ENCODE measurements around the gene DHX38.

Gene DHX38

DNA sequence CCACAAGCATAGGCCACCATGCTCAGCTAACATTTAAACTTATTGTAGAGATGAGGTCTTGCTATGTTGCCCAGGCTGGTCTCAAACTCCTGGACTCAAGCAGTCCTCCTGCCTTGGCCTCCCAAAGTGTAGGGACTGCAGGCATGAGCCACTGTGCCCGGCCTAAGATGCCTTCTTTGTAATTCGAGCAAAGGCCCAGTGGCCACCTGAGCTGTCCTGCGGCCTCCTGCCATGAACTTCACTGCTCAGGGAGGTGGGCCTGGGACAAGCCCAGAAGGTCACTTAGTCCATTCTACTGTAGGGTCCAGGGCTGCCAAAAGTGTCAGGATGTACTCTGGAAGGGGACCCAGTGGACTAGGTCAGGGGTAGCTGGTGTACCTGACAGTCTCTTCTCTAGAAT is 30.5 kb downstream of the DHX38 start:
- H3K27ac ChIP-seq, result no peak overlapping the region
- no peaks in the 10 kb centered on the region for H3K4me1 ChIP-seq
- H3K9ac ChIP-seq, result no peak overlapping the region
- H3K4me2 ChIP-seq (ENCODE audit: low read length), result no peak overlapping the region
- no peaks in the 10 kb centered on the region for H3K36me3 ChIP-seq (ENCODE audit: control insufficient read depth, insufficient read depth, low read length)
- no peaks in the 10 kb centered on the region for H3K27me3 ChIP-seq (ENCODE audit: control insufficient read depth, insufficient read depth, low read length)
- H3K9me3 ChIP-seq (ENCODE audit: control insufficient read depth, low read length), result no peaks in the 10 kb centered on the region
- no peak overlapping the region for H2AFZ ChIP-seq
- TF ChIP-seq, protein P1, sequence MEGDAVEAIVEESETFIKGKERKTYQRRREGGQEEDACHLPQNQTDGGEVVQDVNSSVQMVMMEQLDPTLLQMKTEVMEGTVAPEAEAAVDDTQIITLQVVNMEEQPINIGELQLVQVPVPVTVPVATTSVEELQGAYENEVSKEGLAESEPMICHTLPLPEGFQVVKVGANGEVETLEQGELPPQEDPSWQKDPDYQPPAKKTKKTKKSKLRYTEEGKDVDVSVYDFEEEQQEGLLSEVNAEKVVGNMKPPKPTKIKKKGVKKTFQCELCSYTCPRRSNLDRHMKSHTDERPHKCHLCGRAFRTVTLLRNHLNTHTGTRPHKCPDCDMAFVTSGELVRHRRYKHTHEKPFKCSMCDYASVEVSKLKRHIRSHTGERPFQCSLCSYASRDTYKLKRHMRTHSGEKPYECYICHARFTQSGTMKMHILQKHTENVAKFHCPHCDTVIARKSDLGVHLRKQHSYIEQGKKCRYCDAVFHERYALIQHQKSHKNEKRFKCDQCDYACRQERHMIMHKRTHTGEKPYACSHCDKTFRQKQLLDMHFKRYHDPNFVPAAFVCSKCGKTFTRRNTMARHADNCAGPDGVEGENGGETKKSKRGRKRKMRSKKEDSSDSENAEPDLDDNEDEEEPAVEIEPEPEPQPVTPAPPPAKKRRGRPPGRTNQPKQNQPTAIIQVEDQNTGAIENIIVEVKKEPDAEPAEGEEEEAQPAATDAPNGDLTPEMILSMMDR (IDR thresholded peaks at IDR 0.05), result no peak
- no peaks in the 10 kb centered on the region for H3K79me2 ChIP-seq
- H3K4me3 ChIP-seq (ENCODE audit: low read depth, low read length), result no peak overlapping the region

DNA sequence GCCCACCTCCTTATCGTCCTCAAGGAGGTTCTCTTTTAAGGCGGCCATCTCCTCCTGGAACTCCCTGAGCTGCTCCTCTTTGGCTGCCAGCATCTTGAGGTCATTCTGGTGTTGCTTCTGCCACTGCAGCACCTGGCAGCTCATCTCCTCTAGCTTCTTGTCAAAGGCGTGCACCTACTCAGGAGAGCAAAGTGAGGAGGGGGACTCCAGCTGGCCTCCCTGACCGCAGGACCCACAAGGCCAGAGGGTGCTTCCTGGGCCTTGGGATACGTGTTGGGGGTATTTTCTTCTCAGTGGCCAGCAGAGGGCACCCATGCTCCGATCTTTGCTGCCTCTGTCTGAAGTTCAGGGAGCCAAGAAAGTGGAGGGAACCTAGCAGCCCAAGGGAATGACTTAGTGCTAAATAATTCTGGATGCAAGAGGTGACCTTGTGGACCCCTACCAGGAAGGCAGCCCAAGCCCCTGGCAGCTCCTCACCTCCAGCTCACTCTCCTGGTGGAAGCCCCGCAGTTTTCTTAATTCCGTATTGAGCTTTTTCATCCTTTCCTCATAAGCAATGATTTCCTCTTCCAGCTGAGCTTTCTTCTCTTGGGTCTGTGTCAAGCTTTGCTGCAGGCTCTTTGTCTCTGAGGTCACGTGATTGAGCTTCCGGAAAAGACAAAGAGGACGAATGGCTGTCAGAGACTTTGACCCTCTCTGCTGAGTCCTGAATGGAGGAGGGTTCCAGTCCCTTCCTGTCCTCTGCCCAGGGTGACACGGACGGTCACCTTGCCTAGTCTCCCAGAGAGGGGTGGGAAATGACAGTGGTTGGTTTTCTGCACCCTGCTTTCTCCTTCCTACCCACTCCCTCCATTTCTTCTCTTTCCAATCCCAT is 31.4 kb downstream of the DHX38 start:
- H3K4me1 ChIP-seq, result no peaks in the 10 kb centered on the region
- H3K79me2 ChIP-seq, result no peaks in the 10 kb centered on the region
- H3K36me3 ChIP-seq (ENCODE audit: control insufficient read depth, insufficient read depth, low read length), result no peaks in the 10 kb centered on the region
- TF ChIP-seq, protein P1 (IDR thresholded peaks at IDR 0.05), result peak; percentile 75
- no peaks in the 10 kb centered on the region for H3K27me3 ChIP-seq (ENCODE audit: control insufficient read depth, insufficient read depth, low read length)
- H3K4me3 ChIP-seq (ENCODE audit: low read depth, low read length), result no peak overlapping the region
- H2AFZ ChIP-seq, result peak overlapping the region; percentile 30
- no peak overlapping the region for H3K27ac ChIP-seq
- no peak overlapping the region for H3K4me2 ChIP-seq (ENCODE audit: low read length)
- no peak overlapping the region for H3K9ac ChIP-seq
- no peaks in the 10 kb centered on the region for H3K9me3 ChIP-seq (ENCODE audit: control insufficient read depth, low read length)

DNA sequence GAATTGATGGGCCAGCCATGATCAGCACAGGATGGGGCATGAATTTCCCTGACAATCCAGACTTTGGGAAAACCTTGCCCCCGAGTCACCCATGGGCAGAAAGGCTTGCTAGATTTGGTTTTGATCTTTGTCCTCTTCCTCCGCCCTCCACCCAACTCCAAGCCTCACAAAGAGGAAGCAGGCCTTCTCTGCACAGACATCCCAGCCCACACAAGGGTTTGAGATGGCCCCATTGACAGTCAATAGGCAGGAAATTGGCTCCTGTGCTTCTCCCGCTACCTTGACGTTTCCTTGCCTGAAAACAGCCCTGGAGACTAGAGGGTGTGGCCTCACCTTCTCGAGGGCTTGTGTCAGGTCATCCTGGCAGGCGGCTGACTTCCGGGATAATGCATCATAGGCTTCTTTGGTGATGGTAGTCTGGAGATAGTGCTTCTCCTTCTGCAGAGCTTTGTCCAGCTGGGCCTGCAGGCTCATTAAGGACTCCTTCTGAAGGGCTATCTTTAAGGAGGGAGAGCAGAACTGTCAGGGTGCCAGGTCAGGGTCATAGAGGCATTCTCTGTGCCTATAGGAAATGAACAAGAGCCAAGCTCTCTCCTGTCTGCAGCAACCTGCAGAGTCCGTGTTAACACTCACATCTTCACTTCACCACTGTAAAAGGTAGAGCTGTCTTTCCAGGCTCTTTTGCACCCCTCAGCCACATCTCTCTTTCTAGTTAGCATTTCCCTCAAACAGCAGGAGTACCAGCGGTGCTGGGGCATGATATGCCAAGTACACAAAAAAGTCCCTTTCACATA is 32.2 kb downstream of the DHX38 start:
- Histone ChIP-seq H3K4me2 (ENCODE audit: low read length) (no peak overlapping the region), H3K4me3 (ENCODE audit: low read depth, low read length) (no peak overlapping the region), H2AFZ (no peak overlapping the region), H3K27ac (no peak overlapping the region), H3K4me1 (no peaks in the 10 kb centered on the region), H3K36me3 (ENCODE audit: control insufficient read depth, insufficient read depth, low read length) (no peaks in the 10 kb centered on the region), H3K79me2 (no peaks in the 10 kb centered on the region), H3K27me3 (ENCODE audit: control insufficient read depth, insufficient read depth, low read length) (no peaks in the 10 kb centered on the region), H3K9me3 (ENCODE audit: control insufficient read depth, low read length) (no peaks in the 10 kb centered on the region), H3K9ac (no peak overlapping the region)
- TF ChIP-seq, protein P1 (IDR thresholded peaks at IDR 0.05), result no peak

DNA sequence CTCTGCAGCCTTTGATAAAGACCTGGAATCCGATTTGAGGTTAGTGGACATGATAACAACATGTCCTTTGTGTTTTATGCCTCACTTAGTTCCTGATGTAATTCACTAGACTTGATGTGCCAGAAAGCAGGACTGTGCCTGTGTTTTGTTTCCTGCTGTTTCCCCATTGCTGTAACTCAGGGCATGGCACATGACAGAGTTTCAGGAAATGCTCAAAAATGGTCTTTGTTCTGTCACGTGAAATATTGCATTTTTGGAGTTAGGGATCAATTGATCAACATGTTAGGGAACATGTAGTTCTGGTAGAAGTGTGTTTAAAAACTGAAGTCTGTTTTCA is 32.8 kb downstream of the DHX38 start:
- Histone ChIP-seq H3K79me2 (no peaks in the 10 kb centered on the region), H3K4me1 (no peaks in the 10 kb centered on the region), H3K9ac (no peak overlapping the region), H3K27ac (no peak overlapping the region), H3K4me2 (ENCODE audit: low read length) (no peak overlapping the region), H2AFZ (no peak overlapping the region), H3K27me3 (ENCODE audit: control insufficient read depth, insufficient read depth, low read length) (no peaks in the 10 kb centered on the region), H3K4me3 (ENCODE audit: low read depth, low read length) (no peak overlapping the region), H3K36me3 (ENCODE audit: control insufficient read depth, insufficient read depth, low read length) (no peaks in the 10 kb centered on the region), H3K9me3 (ENCODE audit: control insufficient read depth, low read length) (no peaks in the 10 kb centered on the region)
- TF ChIP-seq, protein P1 (IDR thresholded peaks at IDR 0.05), result no peak

Measured in parathyroid adenoma (tissue), 2 donors.